T-cell (primary cell): Measurements from ENCODE around the gene OR2G2. TPM values are rescaled to one million over a fixed set of nuclear protein-coding genes. Genes with fewer than 3 reads are reported as not detected.

Experiments used
- ATAC-seq, 4 experiments: fragments of 200-7000 bp in 3 of 4; fragments of 150-1000 bp in 1 of 4; cut with Tn5 transposase; replicated peaks in 1 of 4; 1 replicate in 3 of 4; 2 replicates in 1 of 4; pipeline ENCODE4 v1.10.0; 2021; ENCODE audit warnings: moderate library complexity in 3 of 4, mild to moderate bottlenecking in 2 of 4, moderate number of reproducible peaks in 1 of 4
- CTCF ChIA-PET, 2 donors: fragments of 300-600 bp; sonication (Branson Sonifier 250); formaldehyde crosslinking; loops; one replicate each; lab custom pipeline; 2022; ENCODE audit warnings: antibody characterized with exemption in 2 of 2; lab: Charles Lee
- POLR2A ChIA-PET, 2 donors: fragments of 300-600 bp; sonication (Branson Sonifier 250); formaldehyde crosslinking; loops; one replicate each; lab custom pipeline; 2022; ENCODE audit warnings: antibody characterized with exemption in 2 of 2; lab: Charles Lee
- DNase-seq, 35 experiments: peaks; one replicate each; pipeline versions ENCODE4 v3.0.0 to v3.0.0-alpha.2; 2013 to 2023
- H3K27ac ChIP-seq: one replicate; pipeline ENCODE4 v1.5.1; 2013; ENCODE audit warnings: low read length
- H3K27me3 ChIP-seq, 2 experiments: replicated peaks in 1 of 2; 1 replicate in 1 of 2; 2 replicates in 1 of 2; pipeline versions ENCODE4 v1.6.1 to v1.7.0; 2013; ENCODE audit warnings: low read length in 1 of 2, mixed read lengths in 1 of 2; ENCODE audit not compliant: control insufficient read depth in 2 of 2, insufficient read depth in 2 of 2; ENCODE audit errors: extremely low read depth in 1 of 2
- H3K36me3 ChIP-seq, 2 donors: 1 replicate in 1 of 2; 2 replicates in 1 of 2; pipeline versions ENCODE4 v1.6.1 to v1.7.0; 2013; ENCODE audit warnings: low read length in 1 of 2; ENCODE audit not compliant: control insufficient read depth in 2 of 2, insufficient read depth in 1 of 2; ENCODE audit errors: extremely low read depth in 1 of 2
- H3K4me1 ChIP-seq, 2 experiments: 1 replicate in 1 of 2; 2 replicates in 1 of 2; pipeline versions ENCODE4 v1.6.1 to v1.7.0; 2013; ENCODE audit warnings: low read length in 2 of 2, mixed read lengths in 1 of 2; ENCODE audit not compliant: insufficient read depth in 2 of 2, control insufficient read depth in 1 of 2; ENCODE audit errors: extremely low read depth in 1 of 2
- H3K4me3 ChIP-seq, 2 donors: 1 replicate in 1 of 2; 2 replicates in 1 of 2; pipeline versions ENCODE4 v1.5.1 to v1.7.0; 2013; ENCODE audit warnings: mild to moderate bottlenecking in 2 of 2, low read length in 1 of 2, moderate library complexity in 1 of 2; ENCODE audit not compliant: control insufficient read depth in 1 of 2; ENCODE audit errors: extremely low read depth in 1 of 2
- H3K9me3 ChIP-seq: 2 replicates; pipeline ENCODE4 v1.7.0; 2013
- H3K27ac Mint-ChIP-seq, 2 donors: one replicate each; pipeline ENCODE4 v1.8.0; 2020 to 2021; ENCODE audit warnings: mild to moderate bottlenecking in 2 of 2, mixed read lengths in 2 of 2
- H3K27me3 Mint-ChIP-seq, 2 donors: one replicate each; pipeline ENCODE4 v1.8.0; 2021 to 2022; ENCODE audit warnings: mixed read lengths in 2 of 2
- H3K36me3 Mint-ChIP-seq: one replicate; pipeline ENCODE4 v1.8.0; 2021; ENCODE audit warnings: mixed read lengths
- H3K4me1 Mint-ChIP-seq, 3 donors: one replicate each; pipeline ENCODE4 v1.8.0; 2020 to 2022; ENCODE audit warnings: mixed read lengths in 3 of 3, mild to moderate bottlenecking in 1 of 3
- H3K4me3 Mint-ChIP-seq, 3 donors: one replicate each; pipeline ENCODE4 v1.8.0; 2020 to 2022; ENCODE audit warnings: mild to moderate bottlenecking in 3 of 3, mixed read lengths in 3 of 3, moderate library complexity in 3 of 3
- H3K9me3 Mint-ChIP-seq, 3 donors: one replicate each; pipeline ENCODE4 v1.8.0; 2020 to 2022; ENCODE audit warnings: mixed read lengths in 3 of 3
- WGBS: methylation state at CpG from one replicate; pipeline ENCODE4 v1.1.5; 2013; ENCODE audit warnings: missing lambda C conversion rate; ENCODE audit not compliant: insufficient coverage; 5-methylcytosine and 5-hydroxymethylcytosine counted together
- total RNA-seq, 35 experiments: library from RNA in 6 of 35; stranded (reverse) in 6 of 35; fragments of 120-200 nt in 1 of 35; gene quantifications; one replicate each; pipeline versions ENCODE4 v1.2.1 to v1.2.4 and lab custom pipeline; 2013 to 2026

Gene OR2G2
- total RNA-seq, 5 donors from 2014 or later (not counting 1 experiment from before 2014, with no cell fraction given), result not detected

DNA sequence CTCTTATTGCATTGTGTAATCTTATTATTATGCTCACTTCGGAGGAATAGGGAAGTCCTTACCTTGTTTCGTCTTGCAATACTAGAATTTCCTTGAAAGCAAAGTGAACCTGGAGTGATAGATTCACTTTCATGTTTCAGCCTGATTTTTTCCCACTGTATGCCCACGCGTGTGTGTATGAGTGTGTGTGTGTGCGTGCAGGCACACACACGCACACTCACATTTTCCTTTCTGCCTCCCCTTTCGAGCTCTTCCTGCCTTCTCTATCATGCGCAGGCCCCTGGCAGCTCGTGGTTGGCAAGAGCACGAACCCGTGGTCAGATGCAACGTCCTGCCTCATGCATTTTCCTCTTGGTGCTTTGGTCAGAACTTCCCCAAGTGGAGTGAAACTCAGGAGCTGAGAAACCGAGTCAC lies 39.4 kb upstream of the OR2G2 start, which contains the start of gene GCSAML:
Gene GCSAML, plus strand, starts transcription at position 366 of the 414 bp plus-strand sequence. CDS start 58 bp downstream, outside the sequence.
- H3K27ac ChIP-seq, result no peak within 1 kb of the TSS
- no peak for DNase-seq
- H3K4me1 ChIP-seq, result no peaks in the 10 kb centered on the region
- H3K36me3 ChIP-seq, result no peaks in the 10 kb centered on the region
- no peak for ATAC-seq
- Mint-ChIP-seq H3K4me1 (peaks cover 8 to 10% (median 8%) of the 10 kb centered on the region in 3 donors), H3K27me3 (peaks cover 18% of the 10 kb centered on the region in 2 donors), H3K9me3 (no peaks in the 10 kb centered on the region), H3K4me3 (no peak within 1 kb of the TSS), H3K27ac (no peak within 1 kb of the TSS), H3K36me3 (no peaks in the 10 kb centered on the region)
- POLR2A ChIA-PET, result no interaction called here
- WGBS, result 9% methylated on average over 6 of the region's 13 CpGs
- peaks cover 0 to 3% of the 10 kb centered on the region in 2 experiments for H3K27me3 ChIP-seq
- H3K9me3 ChIP-seq, result no peaks in the 10 kb centered on the region
- CTCF ChIA-PET, result no interaction called here
- H3K4me3 ChIP-seq, result no peak within 1 kb of the TSS

DNA sequence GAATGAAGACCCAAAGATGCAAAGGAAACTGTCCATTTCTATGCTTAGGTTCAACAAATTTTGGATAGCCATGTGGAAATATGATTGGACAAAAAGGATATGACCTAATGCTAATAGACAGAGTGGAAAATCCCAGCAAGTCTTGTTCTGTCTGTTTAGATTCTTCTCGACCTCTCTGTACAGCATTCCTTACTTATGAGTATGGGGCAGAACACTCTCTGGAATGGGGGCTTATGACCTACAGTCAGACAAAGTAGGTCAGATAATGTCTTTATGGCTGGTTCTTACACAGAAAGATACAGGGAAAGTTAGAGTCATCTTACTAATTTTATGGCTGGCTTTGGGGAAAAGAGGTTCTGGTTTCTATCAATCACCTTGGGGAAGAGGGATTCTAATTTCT lies 36.4 kb upstream of the OR2G2 start:
- Mint-ChIP-seq H3K36me3 (no peaks in the 10 kb centered on the region), H3K27ac (no peak overlapping the region), H3K4me3 (no peak overlapping the region), H3K9me3 (no peaks in the 10 kb centered on the region), H3K27me3 (peaks cover 14 to 15% of the 10 kb centered on the region in 2 donors), H3K4me1 (peaks cover 8 to 10% (median 8%) of the 10 kb centered on the region in 3 donors)
- Histone ChIP-seq H3K36me3 (no peaks in the 10 kb centered on the region), H3K27me3 (peaks cover 0 to 3% of the 10 kb centered on the region in 2 experiments), H3K27ac (no peak overlapping the region), H3K4me3 (no peak overlapping the region), H3K4me1 (no peaks in the 10 kb centered on the region), H3K9me3 (no peaks in the 10 kb centered on the region)
- ChIA-PET CTCF (interaction anchor here in 1 of 2 donors (0.6 kb wide), 1 partner anchor 161 kb away, joined by 4 read pairs; no protein-coding TSS in a partner anchor), POLR2A (interaction anchor here in 1 of 2 donors (0.5 kb wide), 1 partner anchor 11 kb away, joined by 4 read pairs; no protein-coding TSS in a partner anchor)
- DNase-seq (no peak), ATAC-seq (no peak)
- WGBS, result no CpG with 5 or more reads among the region's 1 CpG

DNA sequence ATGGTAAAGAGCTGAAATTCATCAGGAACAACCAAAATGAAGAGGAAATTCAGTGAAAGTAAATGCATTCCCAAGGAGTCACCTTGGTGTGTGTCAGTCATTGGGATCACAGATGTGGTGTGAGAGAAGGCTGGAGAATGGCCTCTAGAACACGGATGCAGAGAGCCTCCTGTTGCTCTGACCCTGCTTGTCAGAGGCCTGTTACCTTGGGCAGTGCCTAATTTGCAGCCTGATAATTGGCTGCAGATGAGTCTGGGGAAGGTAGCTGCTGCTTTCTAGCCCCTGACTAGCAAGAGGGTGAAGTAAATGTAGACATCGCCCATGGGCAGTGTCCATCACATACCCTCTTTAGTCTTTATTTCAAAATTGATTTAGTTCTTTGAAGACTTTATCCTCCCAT lies 35.9 kb upstream of the OR2G2 start:
- Histone ChIP-seq H3K4me1 (no peaks in the 10 kb centered on the region), H3K9me3 (no peaks in the 10 kb centered on the region), H3K27me3 (peaks cover 0 to 3% of the 10 kb centered on the region in 2 experiments), H3K27ac (no peak overlapping the region), H3K36me3 (no peaks in the 10 kb centered on the region), H3K4me3 (no peak overlapping the region)
- peaks cover 8 to 10% (median 8%) of the 10 kb centered on the region in 3 donors for H3K4me1 Mint-ChIP-seq
- POLR2A ChIA-PET, result no interaction called here
- DNase-seq (no peak), ATAC-seq (no peak)
- no peaks in the 10 kb centered on the region for H3K9me3 Mint-ChIP-seq
- 56% methylated on average over 1 of the region's 2 CpGs for WGBS
- CTCF ChIA-PET, result interaction anchor here in 1 of 2 donors (0.6 kb wide), 1 partner anchor 161 kb away, joined by 4 read pairs; no protein-coding TSS in a partner anchor
- H3K27me3 Mint-ChIP-seq, result peaks cover 14 to 15% of the 10 kb centered on the region in 2 donors
- H3K36me3 Mint-ChIP-seq, result no peaks in the 10 kb centered on the region
- no peak overlapping the region for H3K27ac Mint-ChIP-seq
- H3K4me3 Mint-ChIP-seq, result no peak overlapping the region

DNA sequence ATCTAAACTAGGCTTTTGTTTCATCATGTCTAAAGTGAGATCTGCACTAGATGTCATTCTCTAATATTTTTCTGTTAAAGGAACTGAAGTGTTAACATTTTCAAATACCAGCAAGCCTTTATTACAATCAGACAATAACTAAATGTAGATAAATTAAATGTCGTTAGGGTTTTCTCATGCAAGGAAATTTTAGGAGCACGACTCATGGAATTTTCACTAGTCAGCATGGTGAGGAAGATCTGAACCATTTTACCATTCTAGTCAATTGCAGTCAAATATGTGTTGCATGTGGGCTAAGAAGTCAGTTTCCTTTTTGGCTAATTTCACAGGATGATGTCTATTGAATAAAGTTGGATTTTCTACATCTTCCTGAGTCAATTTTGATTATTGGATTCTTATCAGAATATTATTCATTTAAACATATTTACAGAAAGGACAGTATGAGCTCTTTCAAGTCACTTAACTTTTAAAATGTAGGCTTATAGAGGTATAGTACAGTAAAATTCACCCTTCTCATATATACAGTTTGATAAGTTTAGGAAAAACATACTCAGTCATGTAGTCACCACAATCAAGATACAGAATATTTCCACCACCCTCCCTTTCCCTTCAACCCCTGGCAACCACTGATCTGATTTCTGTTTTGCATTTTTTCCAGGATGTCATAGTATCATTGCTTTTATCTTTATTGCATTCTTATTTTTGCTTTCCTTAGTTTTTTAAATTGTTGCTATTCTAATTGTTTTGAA lies 30.1 kb upstream of the OR2G2 start:
- no peaks in the 10 kb centered on the region for H3K36me3 Mint-ChIP-seq
- POLR2A ChIA-PET, result no interaction called here
- Histone ChIP-seq H3K27me3 (no peaks in the 10 kb centered on the region), H3K27ac (no peak overlapping the region), H3K36me3 (no peaks in the 10 kb centered on the region), H3K9me3 (no peaks in the 10 kb centered on the region), H3K4me1 (no peaks in the 10 kb centered on the region), H3K4me3 (no peak overlapping the region)
- no peaks in the 10 kb centered on the region for H3K9me3 Mint-ChIP-seq
- DNase-seq (no peak), ATAC-seq (no peak)
- peaks cover 0 to 7% of the 10 kb centered on the region in 2 donors for H3K27me3 Mint-ChIP-seq
- H3K4me3 Mint-ChIP-seq, result no peak overlapping the region
- no CpG with 5 or more reads among the region's 2 CpGs for WGBS
- no peak overlapping the region for H3K27ac Mint-ChIP-seq
- CTCF ChIA-PET, result no interaction called here
- no peaks in the 10 kb centered on the region for H3K4me1 Mint-ChIP-seq

DNA sequence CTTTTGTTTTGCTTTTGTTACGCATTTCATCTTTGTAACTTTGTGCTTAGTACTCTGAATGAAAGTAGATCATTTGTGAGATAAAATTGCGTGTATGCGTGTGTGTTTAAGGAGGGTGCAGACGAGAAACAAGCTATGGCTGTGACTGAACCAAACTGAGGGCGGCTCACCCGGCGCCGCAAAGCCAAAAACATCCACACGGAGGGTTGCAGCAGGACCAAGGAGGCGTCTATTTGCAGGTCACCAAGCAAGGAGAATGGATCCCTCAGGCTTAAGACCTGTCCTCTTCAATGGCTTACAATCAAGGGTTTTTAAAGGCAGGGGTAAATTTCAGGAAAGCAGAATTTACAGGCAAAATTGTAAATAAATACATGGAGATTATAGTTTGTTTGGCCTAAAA lies 26.4 kb upstream of the OR2G2 start:
- ChIA-PET POLR2A (interaction anchor here in 1 of 2 donors (0.5 kb wide), 1 partner anchor 519 kb away, joined by 3 read pairs; no protein-coding TSS in a partner anchor), CTCF (no interaction called here)
- 70% methylated on average over 10 of the region's 10 CpGs for WGBS
- Mint-ChIP-seq H3K27me3 (peaks cover 0 to 7% of the 10 kb centered on the region in 2 donors), H3K27ac (no peak overlapping the region), H3K9me3 (no peaks in the 10 kb centered on the region), H3K4me3 (no peak overlapping the region), H3K4me1 (no peaks in the 10 kb centered on the region), H3K36me3 (no peaks in the 10 kb centered on the region)
- H3K4me1 ChIP-seq, result no peaks in the 10 kb centered on the region
- no peak overlapping the region for H3K27ac ChIP-seq
- ATAC-seq (no peak), DNase-seq (no peak)
- H3K9me3 ChIP-seq, result no peaks in the 10 kb centered on the region
- no peaks in the 10 kb centered on the region for H3K27me3 ChIP-seq
- H3K36me3 ChIP-seq, result no peaks in the 10 kb centered on the region
- no peak overlapping the region for H3K4me3 ChIP-seq

DNA sequence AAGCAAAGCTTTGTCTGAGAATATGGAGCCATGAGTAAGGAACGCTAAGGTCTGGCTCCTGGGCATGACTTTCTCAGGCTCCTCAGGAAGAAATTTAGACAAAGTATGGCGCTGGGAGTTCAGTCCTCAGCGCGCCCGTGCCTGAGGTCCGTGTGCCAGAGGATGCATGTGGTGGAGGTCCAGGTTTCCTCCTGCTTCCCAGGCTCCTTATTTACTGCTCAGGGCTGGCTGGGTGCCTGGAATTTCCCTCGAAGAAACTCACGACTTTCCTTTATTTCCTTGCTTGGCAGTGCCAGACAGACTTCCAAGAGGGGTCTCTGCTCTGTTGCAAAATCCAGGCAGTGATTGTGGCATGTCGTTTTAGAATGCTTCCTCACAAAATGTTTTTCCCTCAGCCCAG lies 26.0 kb upstream of the OR2G2 start:
- Histone ChIP-seq H3K27me3 (no peaks in the 10 kb centered on the region), H3K4me1 (no peaks in the 10 kb centered on the region), H3K9me3 (no peaks in the 10 kb centered on the region), H3K36me3 (no peaks in the 10 kb centered on the region), H3K4me3 (no peak overlapping the region), H3K27ac (no peak overlapping the region)
- Mint-ChIP-seq H3K9me3 (no peaks in the 10 kb centered on the region), H3K4me3 (no peak overlapping the region), H3K4me1 (no peaks in the 10 kb centered on the region), H3K27me3 (peaks cover 0 to 7% of the 10 kb centered on the region in 2 donors), H3K27ac (no peak overlapping the region), H3K36me3 (no peaks in the 10 kb centered on the region)
- no peak for ATAC-seq
- CTCF ChIA-PET, result no interaction called here
- DNase-seq, result no peak
- POLR2A ChIA-PET, result interaction anchor here in 1 of 2 donors (0.6 kb wide), 1 partner anchor 11 kb away, joined by 4 read pairs; no protein-coding TSS in a partner anchor
- WGBS, result 82% methylated on average over 7 of the region's 9 CpGs
